Measurements from ENCODE around the gene GRIFIN.
"Not testable (repeated sequence)": the region's sequence is repeated elsewhere in the genome, so short reads cannot be mapped to it uniquely, and the experiment has no call there.

The GRIFIN gene

DNA sequence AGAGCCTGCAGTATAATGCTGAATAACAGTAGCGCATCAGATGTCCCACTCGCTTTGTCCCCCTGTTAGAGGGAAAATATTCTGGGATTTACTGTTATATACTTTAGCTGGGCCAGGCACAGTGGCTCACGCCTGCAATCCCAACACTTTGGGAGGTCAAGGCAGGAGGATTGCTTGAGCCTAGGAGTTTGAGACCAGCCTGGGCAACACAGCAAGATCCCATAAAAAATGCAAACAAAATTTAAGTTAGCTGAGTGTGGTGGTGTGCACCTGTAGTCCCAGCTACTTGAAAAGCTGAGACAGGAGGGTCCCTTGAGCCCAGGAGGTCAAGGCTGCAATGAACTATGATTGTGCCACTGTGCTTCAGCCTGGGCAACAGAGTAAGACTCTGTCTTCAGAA lies 22.3 kb downstream of the GRIFIN start:
- DNase-seq (ENCODE audit: low read depth) = not testable (repeated sequence)

DNA sequence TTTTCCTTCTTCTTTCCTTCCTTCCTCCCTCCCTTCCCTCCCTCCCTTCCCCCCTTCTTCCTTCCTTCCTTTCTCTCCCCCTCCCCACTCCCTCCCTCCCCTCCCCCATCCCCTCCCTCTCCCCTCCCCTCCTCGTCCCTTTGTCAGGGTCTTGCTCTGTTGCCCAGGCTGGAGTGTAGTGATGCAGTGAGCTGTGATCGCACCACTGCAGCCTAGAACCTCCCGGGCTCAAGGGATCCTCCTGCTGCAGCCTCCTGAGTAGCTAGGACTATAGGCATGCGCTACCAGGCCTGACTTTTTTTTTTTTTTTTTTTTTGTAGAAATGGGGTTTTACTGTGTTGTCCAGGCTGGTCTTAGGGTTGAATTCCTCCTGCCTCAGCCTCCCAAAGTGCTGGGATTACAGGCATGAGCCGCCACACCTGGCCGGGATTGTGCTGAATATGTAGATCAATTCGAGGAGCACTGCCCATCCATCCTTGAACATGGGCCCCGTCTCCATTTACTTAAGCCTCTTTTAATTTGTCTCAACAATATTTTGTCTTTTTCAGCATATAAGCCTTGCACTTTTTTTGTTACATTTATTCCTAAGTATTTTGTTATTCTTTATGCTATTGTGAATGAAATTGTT lies 23.4 kb downstream of the GRIFIN start:
- no peak for DNase-seq (ENCODE audit: low read depth)

DNA sequence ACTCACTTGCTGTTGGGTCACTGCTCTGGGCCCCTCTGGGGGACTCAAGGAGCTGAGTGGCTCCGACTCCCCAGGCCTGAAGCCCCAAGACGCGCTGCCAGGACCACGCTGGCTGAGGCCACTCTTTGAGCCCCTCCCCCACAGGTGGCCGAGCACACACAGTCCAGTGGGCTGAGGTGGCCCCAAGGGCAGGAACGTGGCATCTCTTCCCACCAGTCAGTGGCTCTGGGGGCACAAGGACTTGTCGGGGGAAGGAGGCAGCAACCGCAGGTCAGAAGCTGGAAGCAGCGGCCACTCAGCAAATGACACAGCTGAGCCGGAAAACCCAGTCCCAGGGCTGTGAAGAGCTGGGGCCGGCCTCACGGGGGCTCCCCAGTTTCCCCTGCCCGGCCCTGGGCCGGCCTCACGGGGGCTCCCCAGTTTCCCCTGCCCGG lies 24.1 kb downstream of the GRIFIN start:
- no peak for DNase-seq (ENCODE audit: low read depth)

- peak; percentile 79 for DNase-seq (ENCODE audit: low read depth)
Measured at GRCh38 chr7:2451171-2452073, 24.8 kb downstream of the GRIFIN start.

DNA sequence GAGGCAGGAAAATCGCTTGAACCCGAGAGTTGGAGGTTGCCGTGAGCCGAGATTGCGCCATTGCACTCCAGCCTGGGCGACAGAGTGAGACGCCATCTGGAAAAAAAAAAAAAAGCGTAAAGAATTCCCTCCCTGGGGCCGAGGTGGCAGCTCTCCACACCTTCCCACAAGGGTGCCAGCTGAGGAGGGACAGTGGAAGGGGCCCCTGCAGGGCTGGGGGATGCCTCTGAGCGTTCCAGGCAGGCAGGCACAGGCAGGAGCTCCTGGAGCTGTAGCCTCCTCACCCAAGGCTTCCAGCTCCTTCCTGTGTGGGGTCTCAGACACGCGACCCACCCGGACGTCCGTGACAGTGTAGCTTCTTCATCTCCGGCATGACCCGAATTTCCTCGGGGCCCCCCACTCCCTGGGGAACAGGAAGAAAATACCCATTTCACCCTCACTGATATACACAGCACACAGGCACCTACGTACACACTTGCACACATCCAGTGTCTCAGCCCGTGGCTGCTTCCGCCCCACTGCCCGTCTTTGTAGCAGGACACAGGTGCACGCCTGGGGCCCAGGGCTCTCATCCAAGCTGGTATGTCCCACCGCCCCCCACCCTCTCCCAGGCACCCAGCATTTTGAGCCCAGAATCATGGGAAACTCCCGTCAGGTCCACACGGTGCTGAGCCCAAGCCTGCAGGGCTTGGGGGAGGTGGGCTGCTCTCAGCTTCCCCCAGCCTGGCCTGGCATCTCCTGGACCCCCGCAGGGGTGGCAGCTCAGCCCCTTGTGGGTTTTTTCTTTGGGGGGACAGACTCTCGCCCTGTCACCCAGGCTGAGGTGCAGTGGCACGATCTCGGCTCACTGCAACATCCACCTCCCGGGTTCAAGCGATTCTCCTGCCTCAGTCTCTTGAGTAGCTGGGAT lies 25.7 kb downstream of the GRIFIN start:
- no peak for DNase-seq (ENCODE audit: low read depth)

DNA sequence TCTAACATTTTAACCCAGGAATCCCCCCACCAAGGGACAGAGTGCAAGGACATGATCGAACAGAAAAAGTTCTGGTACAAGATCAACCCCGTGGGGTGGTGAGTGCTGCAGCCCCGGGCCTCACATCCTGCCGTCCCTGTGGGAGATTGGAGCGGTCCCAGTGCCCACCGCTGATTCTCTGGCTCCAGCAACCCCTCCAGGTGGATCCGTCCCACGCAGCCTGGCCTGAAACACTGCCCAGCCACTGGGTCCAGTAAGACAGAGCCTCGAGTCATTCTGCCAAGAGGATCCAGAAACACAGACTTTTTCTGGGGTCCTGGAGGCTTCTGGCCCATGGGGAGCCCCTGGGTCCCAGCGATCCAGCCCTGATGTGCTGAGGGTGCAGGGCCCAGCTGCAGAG lies 29.5 kb downstream of the GRIFIN start:
- no peak for DNase-seq (ENCODE audit: low read depth)

- no peak for DNase-seq (ENCODE audit: low read depth)
Measured at GRCh38 chr7:2445898-2446555, 30.2 kb downstream of the GRIFIN start.

DNA sequence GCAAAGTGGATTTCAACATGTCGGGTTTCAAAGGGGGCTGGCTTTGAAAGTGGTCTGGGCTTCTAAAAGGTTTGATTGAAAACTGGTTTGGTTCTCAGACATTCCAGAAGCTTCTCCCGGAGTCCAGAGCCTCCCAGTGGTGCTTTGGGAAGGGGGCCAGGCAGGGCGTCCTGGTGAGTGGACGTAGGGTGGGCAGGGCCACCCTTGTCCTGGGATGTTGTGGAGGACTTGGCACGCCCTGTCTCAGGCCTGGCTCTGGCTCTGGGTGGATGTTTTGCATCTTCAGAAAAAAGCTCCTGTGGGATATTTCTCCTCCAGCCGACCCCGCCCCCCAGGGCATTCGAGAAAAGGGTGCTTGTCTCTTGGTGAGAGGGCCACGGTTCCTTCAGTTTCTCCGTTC lies 31.2 kb downstream of the GRIFIN start:
- DNase-seq (ENCODE audit: low read depth) = no peak

DNA sequence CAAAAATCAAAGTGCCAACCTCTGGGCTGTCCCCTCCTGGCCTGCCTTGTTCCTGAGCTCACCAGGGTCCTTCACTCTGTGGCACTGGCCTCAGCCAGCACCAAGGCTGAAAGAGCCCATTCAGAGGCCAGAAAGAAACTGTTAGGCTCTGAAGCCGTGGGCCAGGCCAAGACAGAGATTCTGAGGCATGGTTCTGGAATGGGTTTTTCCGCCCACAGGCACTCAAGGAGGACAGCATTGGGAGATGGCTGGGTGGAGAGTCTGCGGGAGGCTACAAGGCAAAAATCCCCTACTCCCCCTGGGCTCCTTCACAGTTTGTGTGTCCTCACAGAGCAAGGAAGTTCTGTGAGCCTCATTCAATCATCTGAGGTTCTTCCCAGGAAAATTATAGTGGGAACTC lies 31.7 kb downstream of the GRIFIN start:
- no peak for DNase-seq (ENCODE audit: low read depth)

DNA sequence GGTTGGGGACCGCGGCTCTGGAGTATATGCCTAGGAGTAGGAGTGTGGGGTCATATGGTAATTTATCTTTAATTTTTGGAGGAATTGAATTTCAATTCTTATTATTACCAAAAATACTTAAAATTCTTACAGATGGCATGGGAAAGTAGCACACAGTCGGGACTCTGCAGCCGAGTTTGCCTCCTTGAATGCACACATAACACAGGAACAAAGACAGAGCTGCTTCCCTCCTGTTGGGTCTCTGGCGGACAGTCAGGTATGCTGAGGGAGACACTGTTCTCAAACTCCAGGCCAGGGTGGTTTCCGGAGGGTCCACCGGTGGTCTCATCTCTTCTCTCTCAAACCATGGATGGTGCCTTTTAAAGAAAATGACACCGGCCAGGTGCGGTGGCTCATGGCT lies 32.7 kb downstream of the GRIFIN start:
- no peak for DNase-seq (ENCODE audit: low read depth)

- DNase-seq (ENCODE audit: low read depth) = no peak
Measured at GRCh38 chr7:2441430-2442058, 34.7 kb downstream of the GRIFIN start.

DNA sequence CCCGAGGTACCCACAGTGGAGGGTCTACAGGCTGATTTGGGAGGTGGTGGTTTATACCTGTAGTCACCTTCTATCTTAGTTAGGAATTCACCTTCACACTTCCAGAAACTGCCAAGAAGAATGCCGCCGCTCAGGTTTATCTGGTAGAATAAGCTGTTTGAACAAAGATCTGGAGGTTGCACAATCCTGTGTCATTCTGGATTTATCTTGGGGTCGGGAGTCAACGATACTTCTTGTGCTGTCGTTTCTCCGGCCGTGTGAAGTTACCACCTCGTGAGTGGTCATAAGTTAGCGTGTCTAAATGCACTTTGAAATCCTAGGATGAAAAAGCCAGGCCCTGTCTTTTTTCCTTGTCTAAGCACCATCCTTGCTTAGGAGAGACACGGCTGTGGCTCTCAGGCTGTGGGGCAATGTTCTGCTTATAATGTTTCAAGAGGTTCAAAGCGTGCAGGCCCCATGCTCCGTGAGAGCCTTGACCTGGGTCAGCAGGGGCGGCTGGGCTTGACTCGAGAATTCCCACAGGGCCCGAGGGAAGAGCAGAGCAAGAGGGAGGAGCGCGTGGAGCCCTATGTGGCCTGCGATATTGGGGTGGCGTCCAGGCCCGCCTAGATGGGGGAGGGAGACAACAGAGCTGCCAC lies 35.5 kb downstream of the GRIFIN start:
- no peak for DNase-seq (ENCODE audit: low read depth)

- DNase-seq (ENCODE audit: low read depth) = no peak
Measured at GRCh38 chr7:2438775-2439174, 37.4 kb downstream of the GRIFIN start.

GRCh38 chr7:2438186-2438585 lies 38.0 kb downstream of the GRIFIN start:
- no peak for DNase-seq (ENCODE audit: low read depth)

DNA sequence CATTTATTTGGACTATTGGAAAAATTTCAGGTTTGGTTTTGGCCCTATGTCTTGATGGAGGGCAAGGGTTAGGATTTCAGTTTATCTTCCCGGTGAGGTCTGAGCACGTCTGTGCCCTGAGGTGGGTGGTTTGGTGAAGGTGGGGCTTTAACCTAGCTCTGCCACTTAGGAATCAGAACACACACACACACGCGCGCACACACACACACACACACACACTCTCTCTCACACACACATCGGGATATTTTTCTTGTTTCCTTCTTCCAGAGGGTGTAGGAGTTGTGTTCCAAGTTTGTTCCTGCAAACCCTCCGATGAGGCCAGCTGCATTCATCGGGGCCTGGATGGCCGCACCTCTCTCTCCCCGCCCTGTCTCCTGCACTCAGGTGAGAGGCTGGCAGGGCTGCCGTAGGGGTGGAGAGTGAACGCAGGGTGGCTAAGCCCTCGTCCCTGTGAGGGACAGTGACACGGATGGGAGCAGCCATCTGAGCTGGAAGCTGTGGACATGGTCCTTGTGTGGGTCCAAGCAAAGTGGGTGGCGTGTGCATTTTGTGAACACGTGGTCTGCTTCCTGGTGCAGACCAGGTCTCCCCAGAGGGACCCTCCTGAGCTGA lies 38.6 kb downstream of the GRIFIN start:
- DNase-seq (ENCODE audit: low read depth) = no peak

DNA sequence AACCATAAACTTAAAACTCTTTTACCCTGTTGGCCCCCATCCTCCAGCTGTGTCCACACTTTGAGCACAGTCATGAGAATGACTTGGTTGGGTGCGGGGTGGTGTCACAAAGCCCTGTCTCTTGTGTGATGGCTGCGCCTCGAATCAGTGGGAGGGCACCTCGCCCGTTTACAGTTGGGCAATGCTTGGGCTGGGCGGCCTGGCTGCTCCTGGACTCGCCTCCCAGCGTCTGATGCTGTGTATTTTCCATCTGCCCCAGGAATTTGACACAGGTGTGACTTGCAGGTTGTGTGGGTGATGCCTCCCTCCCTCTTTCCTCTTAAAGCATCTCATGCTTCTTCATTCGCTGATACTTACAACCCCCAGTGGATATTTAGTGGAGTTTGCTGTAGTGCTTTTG lies 39.1 kb downstream of the GRIFIN start:
- DNase-seq (ENCODE audit: low read depth) = no peak

- no peak for DNase-seq (ENCODE audit: low read depth)
Measured at GRCh38 chr7:2436341-2437104, 39.7 kb downstream of the GRIFIN start.

GRCh38 chr7:2435146-2435545 lies 41.1 kb downstream of the GRIFIN start:
- DNase-seq (ENCODE audit: low read depth) = no peak

- DNase-seq (ENCODE audit: low read depth) = no peak
Measured at GRCh38 chr7:2433713-2434550, 42.3 kb downstream of the GRIFIN start.

Measured in activated T-cell treated with anti-CD3 and anti-CD28 coated beads for 48 hours (primary cell).